ENCODE data around the gene SND1. TPM values are rescaled to one million over a fixed set of nuclear protein-coding genes. Genes with fewer than 3 reads are reported as not detected.

The SND1 gene
- total RNA-seq, 1 experiment from 2014 or later, result 218 TPM

GRCh38 chr7:127967281-127967680, 315.3 kb downstream of the SND1 start:
- Histone ChIP-seq H4K5ac (ENCODE audit: insufficient read length, low read depth, low read length) (no peak overlapping the region), H3K9ac (ENCODE audit: extremely low read depth, insufficient read length, low read length) (no peak overlapping the region), H2BK120ac (ENCODE audit: low read depth, low read length, poor library complexity, severe bottlenecking) (no peak overlapping the region), H3K23me2 (ENCODE audit: insufficient read length, low read depth, low read length, poor library complexity, severe bottlenecking) (no peaks in the 10 kb centered on the region), H2AFZ (ENCODE audit: low read length) (no peak overlapping the region), H2BK15ac (ENCODE audit: low read depth, low read length) (no peak overlapping the region), H3K9me3 (ENCODE audit: control insufficient read depth, low read depth, low read length) (no peaks in the 10 kb centered on the region), H3K18ac (ENCODE audit: insufficient read length, low read depth, low read length) (no peak overlapping the region), H4K91ac (ENCODE audit: insufficient read length, low read depth, low read length) (no peak overlapping the region), H3K14ac (ENCODE audit: insufficient read depth, low read length) (no peak overlapping the region), H3K79me2 (ENCODE audit: insufficient read depth, low read length) (no peaks in the 10 kb centered on the region), H3K4ac (ENCODE audit: low read depth, low read length) (no peak overlapping the region), H3K79me1 (ENCODE audit: insufficient read depth, low read depth, low read length, poor library complexity, severe bottlenecking) (no peaks in the 10 kb centered on the region), H3K27ac (ENCODE audit: insufficient read length, low read depth, low read length) (no peak overlapping the region), H3K4me1 (ENCODE audit: insufficient read depth, low read length) (no peaks in the 10 kb centered on the region), H3T11ph (ENCODE audit: low read length) (no peak overlapping the region), H3K56ac (ENCODE audit: insufficient read length, low read depth, low read length) (no peak overlapping the region), H4K8ac (replicated peaks; ENCODE audit: insufficient read length, low read depth, low read length) (no peak overlapping the region), H4K20me1 (ENCODE audit: control insufficient read depth, insufficient read depth, insufficient read length) (no peaks in the 10 kb centered on the region), H3K4me2 (ENCODE audit: insufficient read depth, insufficient read length, low read length) (no peak overlapping the region), H2BK20ac (ENCODE audit: low read depth, low read length, poor library complexity, severe bottlenecking) (no peak overlapping the region), H2BK12ac (ENCODE audit: insufficient read length, low read depth, low read length) (no peak overlapping the region), H2BK5ac (ENCODE audit: insufficient read length, low read length) (no peak overlapping the region), H3K23ac (ENCODE audit: insufficient read length, low read depth, low read length) (no peak overlapping the region), H2AK5ac (ENCODE audit: insufficient read length, low read length) (no peak overlapping the region), H3K27me3 (ENCODE audit: insufficient read depth, low read length) (no peaks in the 10 kb centered on the region; the same call in 1 of the 2 replicates)
- Mint-ChIP-seq H3K4me1 (no peaks in the 10 kb centered on the region), H3K36me3 (ENCODE audit: insufficient read depth in 1 of 3, low read depth in 3 of 3) (peaks cover 2 to 7% (median 7%) of the 10 kb centered on the region in 3 experiments), H3K4me3 (no peak overlapping the region), H3K27me3 (ENCODE audit: low read depth) (no peaks in the 10 kb centered on the region), H3K9me3 (peaks cover 3% of the 10 kb centered on the region in 2 experiments; a peak in 3 of 5 replicates), H3K27ac (no peak overlapping the region)
- no peak for TF ChIP-seq CTCF (conservative IDR thresholded peaks at IDR 0.05)
- no CpG with 5 or more reads among the region's 2 CpGs for WGBS (ENCODE audit: extremely low coverage, insufficient read length, low lambda C conversion rate)
- DNase-seq, result no peak

Data from H9 (cell line).